ENCODE measurements around the gene TSPAN9.

TSPAN9 gene

GRCh38 chr12:3130057-3130830 is 53.1 kb downstream of the TSPAN9 start:
- H3K4me3 ChIP-seq (ENCODE audit: low read length): no peak overlapping the region
- DNase-seq (ENCODE audit: low read depth): no peak
- peaks cover 9% of the 10 kb centered on the region for H3K4me1 ChIP-seq (ENCODE audit: control insufficient read depth, insufficient read depth, low read length)
- H3K9ac ChIP-seq (ENCODE audit: low read length): no peak overlapping the region
- no peaks in the 10 kb centered on the region for H3K27me3 ChIP-seq (replicated peaks; ENCODE audit: control insufficient read depth, insufficient read depth, low read length)
- H3K9me3 ChIP-seq (ENCODE audit: control insufficient read depth, low read length): peaks cover 9% of the 10 kb centered on the region
- peaks cover 3% of the 10 kb centered on the region for H3K36me3 ChIP-seq (ENCODE audit: control insufficient read depth, insufficient read depth, low read length, severe bottlenecking)

- no peak for DNase-seq (ENCODE audit: low read depth)
- H3K4me3 ChIP-seq (ENCODE audit: low read length): no peak overlapping the region
- H3K9ac ChIP-seq (ENCODE audit: low read length): no peak overlapping the region
- no peaks in the 10 kb centered on the region for H3K27me3 ChIP-seq (replicated peaks; ENCODE audit: control insufficient read depth, insufficient read depth, low read length)
- H3K9me3 ChIP-seq (ENCODE audit: control insufficient read depth, low read length): peaks cover 1% of the 10 kb centered on the region
- H3K36me3 ChIP-seq (ENCODE audit: control insufficient read depth, insufficient read depth, low read length, severe bottlenecking): peaks cover 1% of the 10 kb centered on the region
- peaks cover 9% of the 10 kb centered on the region for H3K4me1 ChIP-seq (ENCODE audit: control insufficient read depth, insufficient read depth, low read length)
Observed at GRCh38 chr12:3131129-3131528, 54.0 kb downstream of the TSPAN9 start.

GRCh38 chr12:3132636-3133404 is 55.6 kb downstream of the TSPAN9 start:
- H3K27me3 ChIP-seq (replicated peaks; ENCODE audit: control insufficient read depth, insufficient read depth, low read length): no peaks in the 10 kb centered on the region
- DNase-seq (ENCODE audit: low read depth): peak; percentile 73
- H3K4me3 ChIP-seq (ENCODE audit: low read length): no peak overlapping the region
- peaks cover 9% of the 10 kb centered on the region for H3K4me1 ChIP-seq (ENCODE audit: control insufficient read depth, insufficient read depth, low read length)
- H3K9ac ChIP-seq (ENCODE audit: low read length): no peak overlapping the region
- H3K36me3 ChIP-seq (ENCODE audit: control insufficient read depth, insufficient read depth, low read length, severe bottlenecking): no peaks in the 10 kb centered on the region
- H3K9me3 ChIP-seq (ENCODE audit: control insufficient read depth, low read length): no peaks in the 10 kb centered on the region

GRCh38 chr12:3133405-3133783 is 56.2 kb downstream of the TSPAN9 start:
- Histone ChIP-seq H3K4me3 (ENCODE audit: low read length) (no peak overlapping the region), H3K27me3 (replicated peaks; ENCODE audit: control insufficient read depth, insufficient read depth, low read length) (no peaks in the 10 kb centered on the region), H3K9me3 (ENCODE audit: control insufficient read depth, low read length) (no peaks in the 10 kb centered on the region), H3K9ac (ENCODE audit: low read length) (no peak overlapping the region), H3K36me3 (ENCODE audit: control insufficient read depth, insufficient read depth, low read length, severe bottlenecking) (no peaks in the 10 kb centered on the region), H3K4me1 (ENCODE audit: control insufficient read depth, insufficient read depth, low read length) (peaks cover 9% of the 10 kb centered on the region)
- no peak for DNase-seq (ENCODE audit: low read depth)

- no peak for DNase-seq (ENCODE audit: low read depth)
- H3K27me3 ChIP-seq (replicated peaks; ENCODE audit: control insufficient read depth, insufficient read depth, low read length): no peaks in the 10 kb centered on the region
- peaks cover 9% of the 10 kb centered on the region for H3K4me1 ChIP-seq (ENCODE audit: control insufficient read depth, insufficient read depth, low read length)
- no peaks in the 10 kb centered on the region for H3K36me3 ChIP-seq (ENCODE audit: control insufficient read depth, insufficient read depth, low read length, severe bottlenecking)
- no peaks in the 10 kb centered on the region for H3K9me3 ChIP-seq (ENCODE audit: control insufficient read depth, low read length)
- no peak overlapping the region for H3K4me3 ChIP-seq (ENCODE audit: low read length)
- no peak overlapping the region for H3K9ac ChIP-seq (ENCODE audit: low read length)
Observed at GRCh38 chr12:3134126-3134525, 56.9 kb downstream of the TSPAN9 start.

- H3K36me3 ChIP-seq (ENCODE audit: control insufficient read depth, insufficient read depth, low read length, severe bottlenecking): no peaks in the 10 kb centered on the region
- no peaks in the 10 kb centered on the region for H3K27me3 ChIP-seq (replicated peaks; ENCODE audit: control insufficient read depth, insufficient read depth, low read length)
- no peaks in the 10 kb centered on the region for H3K9me3 ChIP-seq (ENCODE audit: control insufficient read depth, low read length)
- no peak overlapping the region for H3K9ac ChIP-seq (ENCODE audit: low read length)
- peaks cover 9% of the 10 kb centered on the region for H3K4me1 ChIP-seq (ENCODE audit: control insufficient read depth, insufficient read depth, low read length)
- no peak overlapping the region for H3K4me3 ChIP-seq (ENCODE audit: low read length)
- DNase-seq (ENCODE audit: low read depth): no peak
Observed at GRCh38 chr12:3134526-3135135, 57.5 kb downstream of the TSPAN9 start.

- peak; percentile 84 for DNase-seq (ENCODE audit: low read depth)
- peaks cover 9% of the 10 kb centered on the region for H3K4me1 ChIP-seq (ENCODE audit: control insufficient read depth, insufficient read depth, low read length)
- no peaks in the 10 kb centered on the region for H3K27me3 ChIP-seq (replicated peaks; ENCODE audit: control insufficient read depth, insufficient read depth, low read length)
- H3K36me3 ChIP-seq (ENCODE audit: control insufficient read depth, insufficient read depth, low read length, severe bottlenecking): no peaks in the 10 kb centered on the region
- H3K9ac ChIP-seq (ENCODE audit: low read length): no peak overlapping the region
- no peak overlapping the region for H3K4me3 ChIP-seq (ENCODE audit: low read length)
- H3K9me3 ChIP-seq (ENCODE audit: control insufficient read depth, low read length): no peaks in the 10 kb centered on the region
Observed at GRCh38 chr12:3135522-3136461, 58.6 kb downstream of the TSPAN9 start.

- no peak for DNase-seq (ENCODE audit: low read depth)
- Histone ChIP-seq H3K27me3 (replicated peaks; ENCODE audit: control insufficient read depth, insufficient read depth, low read length) (no peaks in the 10 kb centered on the region), H3K4me3 (ENCODE audit: low read length) (no peak overlapping the region), H3K4me1 (ENCODE audit: control insufficient read depth, insufficient read depth, low read length) (peaks cover 9% of the 10 kb centered on the region), H3K9me3 (ENCODE audit: control insufficient read depth, low read length) (no peaks in the 10 kb centered on the region), H3K9ac (ENCODE audit: low read length) (no peak overlapping the region), H3K36me3 (ENCODE audit: control insufficient read depth, insufficient read depth, low read length, severe bottlenecking) (no peaks in the 10 kb centered on the region)
Observed at GRCh38 chr12:3136641-3137267, 59.6 kb downstream of the TSPAN9 start.

- Histone ChIP-seq H3K4me1 (ENCODE audit: control insufficient read depth, insufficient read depth, low read length) (peaks cover 9% of the 10 kb centered on the region), H3K4me3 (ENCODE audit: low read length) (no peak overlapping the region), H3K9ac (ENCODE audit: low read length) (peak overlapping the region; percentile 21), H3K36me3 (ENCODE audit: control insufficient read depth, insufficient read depth, low read length, severe bottlenecking) (no peaks in the 10 kb centered on the region), H3K9me3 (ENCODE audit: control insufficient read depth, low read length) (no peaks in the 10 kb centered on the region), H3K27me3 (replicated peaks; ENCODE audit: control insufficient read depth, insufficient read depth, low read length) (no peaks in the 10 kb centered on the region)
- DNase-seq (ENCODE audit: low read depth): no peak
Observed at GRCh38 chr12:3137268-3137781, 60.1 kb downstream of the TSPAN9 start.

- Histone ChIP-seq H3K27me3 (replicated peaks; ENCODE audit: control insufficient read depth, insufficient read depth, low read length) (no peaks in the 10 kb centered on the region), H3K4me3 (ENCODE audit: low read length) (no peak overlapping the region), H3K36me3 (ENCODE audit: control insufficient read depth, insufficient read depth, low read length, severe bottlenecking) (no peaks in the 10 kb centered on the region), H3K4me1 (ENCODE audit: control insufficient read depth, insufficient read depth, low read length) (peaks cover 8% of the 10 kb centered on the region), H3K9ac (ENCODE audit: low read length) (peak overlapping the region; percentile 21), H3K9me3 (ENCODE audit: control insufficient read depth, low read length) (no peaks in the 10 kb centered on the region)
- no peak for DNase-seq (ENCODE audit: low read depth)
Observed at GRCh38 chr12:3137814-3138445, 60.8 kb downstream of the TSPAN9 start.
